GM15510 (cell line): Measurements from ENCODE around the gene PCNP.

Experiments
- POLR2A ChIP-seq: IDR thresholded peaks from 3 replicates; pipeline ENCODE4 v1.6.1; 2011; ENCODE audit warnings: borderline replicate concordance; ENCODE audit not compliant: insufficient read length; ENCODE audit errors: extremely low read depth

PCNP gene

DNA sequence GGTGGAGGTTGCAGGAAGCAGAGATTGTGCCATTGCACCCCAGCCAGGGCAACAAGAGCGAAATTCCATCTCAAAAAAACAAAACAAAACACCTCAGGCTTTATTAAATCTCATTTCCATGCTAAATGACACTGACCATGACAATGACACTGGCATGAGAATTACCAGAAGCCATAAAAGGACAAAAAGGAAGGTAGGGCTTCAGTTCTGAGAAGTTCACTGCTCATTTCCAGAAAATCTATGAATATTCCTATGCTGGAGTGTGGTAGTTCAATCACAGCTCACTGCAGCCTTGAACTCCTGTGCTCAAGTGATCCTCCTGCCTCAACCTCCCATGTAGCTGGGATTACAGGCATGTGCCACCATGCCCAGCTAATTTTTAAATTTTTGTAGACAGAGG lies 44.7 kb downstream of the PCNP start:
- TF ChIP-seq POLR2A = no peak

DNA sequence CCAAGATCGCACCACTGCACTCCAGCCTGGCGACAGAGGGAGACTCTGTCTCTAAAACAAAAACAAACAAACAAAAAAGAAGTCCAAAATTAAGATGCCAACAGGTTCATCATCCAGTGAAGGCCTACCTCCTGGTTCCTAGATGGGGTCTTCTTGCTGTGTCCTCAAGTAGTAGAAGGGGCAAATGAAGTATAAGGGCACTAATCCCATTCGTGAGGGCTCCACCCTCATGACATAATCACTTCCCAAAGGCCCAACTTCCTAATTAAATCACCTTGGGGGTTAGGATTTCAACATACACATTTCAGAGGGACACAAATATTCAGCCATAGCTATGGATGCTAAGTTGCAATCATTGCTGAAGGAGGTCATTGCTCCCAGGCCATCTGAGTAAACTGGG lies 45.8 kb downstream of the PCNP start:
- no peak for TF ChIP-seq POLR2A

DNA sequence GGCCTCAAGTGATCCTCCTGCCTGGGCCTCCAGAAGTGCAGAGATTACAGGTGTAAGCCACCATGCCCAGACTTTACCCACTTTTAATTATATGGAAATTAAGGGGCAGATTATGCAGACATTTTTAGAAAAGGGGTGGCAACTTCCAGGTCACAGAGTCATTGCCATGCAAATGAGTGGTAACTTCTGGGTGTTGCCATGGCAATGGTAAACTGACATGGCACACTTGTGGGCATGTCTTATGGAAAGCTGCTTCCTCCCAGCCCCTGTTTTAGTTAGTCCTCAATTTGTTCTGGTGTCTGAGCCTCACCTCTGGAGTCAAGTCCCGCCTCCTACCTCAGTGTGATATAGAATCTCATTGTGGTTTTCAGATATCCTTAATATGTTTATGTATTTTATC lies 49.7 kb downstream of the PCNP start:
- no peak for TF ChIP-seq POLR2A

DNA sequence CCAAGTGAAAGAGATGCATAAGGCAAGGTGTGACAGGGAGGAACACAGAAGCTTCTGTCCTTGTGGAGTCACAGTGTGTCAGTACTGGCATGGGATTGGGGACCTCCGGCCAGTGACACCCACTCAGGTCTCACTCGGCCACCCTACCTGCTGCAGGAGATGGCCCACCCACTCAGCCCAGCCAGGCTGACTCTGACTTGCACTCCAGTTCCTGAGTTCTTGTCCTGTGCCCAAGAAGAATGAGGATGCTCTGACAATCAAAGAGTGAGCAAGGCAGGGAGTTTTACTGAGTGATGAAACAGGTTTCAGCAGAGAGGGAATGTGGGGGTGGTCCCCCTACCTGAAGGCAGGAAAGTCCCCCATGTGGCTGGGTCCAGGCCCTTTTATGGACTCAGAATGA lies 50.9 kb downstream of the PCNP start:
- no peak for TF ChIP-seq POLR2A

DNA sequence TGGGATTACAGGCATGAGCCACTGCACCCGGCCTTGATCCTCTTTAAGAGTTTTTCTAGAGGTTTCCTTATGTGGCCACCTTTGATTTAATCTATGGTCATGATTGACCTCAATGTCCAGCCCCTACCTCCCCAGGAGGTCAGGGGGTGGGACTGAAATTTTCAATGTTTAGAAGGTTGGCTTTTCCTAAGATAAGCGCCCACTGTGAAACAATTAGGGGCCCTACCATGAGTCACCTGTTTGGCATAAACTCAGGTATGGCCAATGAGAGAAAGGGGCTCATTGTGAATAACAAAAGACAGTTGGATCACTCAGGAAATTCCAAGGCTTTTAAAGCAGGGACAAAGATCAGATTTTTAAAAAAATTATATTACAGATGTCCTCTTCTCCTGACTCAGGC lies 51.9 kb downstream of the PCNP start:
- no peak for TF ChIP-seq POLR2A

DNA sequence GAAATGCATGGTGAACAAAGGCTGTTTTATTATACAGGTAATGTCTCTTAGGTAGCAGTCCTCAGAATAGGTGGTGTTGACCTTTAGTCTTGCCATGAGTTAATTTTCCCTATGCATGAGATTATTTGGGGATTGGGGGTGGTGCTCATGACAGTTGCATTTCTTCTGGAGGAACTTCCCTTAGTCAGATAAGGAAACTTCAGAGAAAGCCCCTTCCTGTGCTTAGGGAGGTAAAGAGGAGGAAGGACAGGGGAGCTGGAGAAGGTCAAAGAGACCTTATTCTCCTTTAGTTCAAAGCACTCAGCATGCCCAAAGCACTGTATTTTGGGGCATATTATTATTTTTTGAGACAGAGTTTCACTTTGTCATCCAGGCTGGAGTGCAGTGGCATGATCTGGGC lies 55.2 kb downstream of the PCNP start:
- no peak for TF ChIP-seq POLR2A

DNA sequence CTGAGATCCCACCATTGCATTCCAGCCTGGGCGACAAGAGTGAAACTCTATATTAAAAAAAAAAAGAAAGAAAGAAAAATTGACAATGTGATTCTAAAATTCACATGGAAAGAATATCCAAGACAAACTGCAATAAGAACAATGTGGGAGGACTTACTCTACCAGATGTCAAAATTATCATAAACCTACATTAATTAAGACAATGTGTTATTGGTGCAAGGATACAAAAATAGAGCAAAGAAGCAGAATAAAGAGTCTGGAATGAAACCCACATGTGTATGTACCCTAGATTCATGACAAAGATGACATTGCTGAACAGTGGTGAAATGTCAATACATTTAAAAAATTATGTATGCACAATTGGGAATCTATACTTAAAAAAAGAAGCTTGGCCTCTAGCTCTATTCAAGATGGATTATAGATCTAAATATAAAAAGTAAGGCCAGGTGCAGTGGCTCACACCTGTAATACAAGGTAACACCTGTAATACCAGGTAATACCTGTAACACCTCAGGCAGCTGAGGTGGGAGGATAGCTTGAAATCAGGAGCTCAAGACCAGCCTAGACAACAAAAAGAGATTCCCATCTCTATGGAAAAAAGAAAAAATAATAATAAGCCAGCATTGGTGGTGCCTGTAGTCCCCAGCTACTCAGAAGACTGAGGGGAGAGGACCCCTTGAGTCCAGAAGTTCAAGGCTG lies 57.3 kb downstream of the PCNP start:
- TF ChIP-seq POLR2A = no peak

DNA sequence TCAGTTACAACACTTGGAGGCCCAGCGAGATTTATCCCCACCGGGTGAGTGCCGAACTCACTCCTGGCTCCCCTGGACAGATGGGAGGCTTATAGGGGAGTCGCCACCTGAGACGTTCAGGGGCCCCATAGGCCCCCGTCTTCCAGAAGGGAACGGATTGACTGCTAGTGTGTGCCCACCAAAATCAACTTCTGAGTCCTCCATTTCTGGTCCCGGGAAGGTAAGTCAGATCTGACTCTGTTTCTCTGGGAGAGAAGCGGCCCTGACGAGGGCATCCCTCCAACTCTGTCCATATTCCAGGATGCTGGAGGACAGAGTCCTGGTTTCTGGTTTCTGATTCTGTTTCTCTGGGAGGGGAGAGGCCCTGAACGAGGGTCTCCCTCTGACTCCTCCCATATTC lies 58.6 kb downstream of the PCNP start:
- no peak for TF ChIP-seq POLR2A

DNA sequence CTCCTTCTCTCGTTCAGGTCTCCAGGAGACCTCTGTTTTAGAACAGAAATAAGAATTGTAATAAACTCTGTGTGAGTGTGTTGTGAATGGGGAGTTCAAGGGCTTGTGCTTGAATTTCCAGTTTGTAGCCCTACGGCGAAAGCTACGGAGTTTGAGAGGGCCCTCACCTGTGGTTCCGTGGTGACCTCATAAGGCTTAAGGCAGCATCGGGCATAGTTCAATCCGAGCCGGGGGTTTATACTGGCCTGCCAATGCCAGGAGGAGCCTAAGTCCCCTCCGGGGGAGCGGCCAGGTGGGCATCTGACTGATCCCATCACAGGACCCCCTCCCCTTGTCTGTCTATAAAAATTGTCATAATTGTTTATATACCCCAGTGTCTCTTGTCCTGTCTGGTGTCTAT lies 59.2 kb downstream of the PCNP start:
- TF ChIP-seq POLR2A = no peak

DNA sequence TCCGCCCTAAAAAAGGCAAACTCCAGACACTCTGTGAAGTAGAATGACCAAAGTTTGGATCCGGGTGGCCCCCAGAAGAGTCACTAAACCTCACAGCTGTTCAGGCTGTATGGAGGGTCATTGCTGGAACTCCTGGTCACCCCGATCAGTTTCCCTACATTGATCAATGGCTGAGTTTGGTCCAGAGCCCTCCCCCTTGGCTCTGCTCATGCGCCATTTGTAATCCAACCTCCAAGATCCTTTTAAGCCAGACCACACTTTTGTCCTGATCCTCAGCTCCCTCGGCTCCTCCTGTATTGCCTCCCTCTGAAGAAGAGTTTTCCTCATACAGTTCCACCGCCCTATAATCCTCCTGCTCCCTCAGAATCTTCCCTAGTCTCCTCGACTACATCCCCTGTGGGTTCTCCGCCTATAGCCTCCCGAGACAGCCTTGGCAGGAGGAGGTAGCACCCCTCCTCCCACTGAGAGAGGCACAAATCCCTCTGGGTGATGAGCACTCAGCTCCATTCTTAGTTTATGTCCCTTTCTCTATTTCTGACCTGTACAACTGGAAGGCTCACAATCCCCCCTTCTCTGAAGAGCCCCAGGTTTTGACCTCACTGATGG lies 60.7 kb downstream of the PCNP start:
- no peak for TF ChIP-seq POLR2A

DNA sequence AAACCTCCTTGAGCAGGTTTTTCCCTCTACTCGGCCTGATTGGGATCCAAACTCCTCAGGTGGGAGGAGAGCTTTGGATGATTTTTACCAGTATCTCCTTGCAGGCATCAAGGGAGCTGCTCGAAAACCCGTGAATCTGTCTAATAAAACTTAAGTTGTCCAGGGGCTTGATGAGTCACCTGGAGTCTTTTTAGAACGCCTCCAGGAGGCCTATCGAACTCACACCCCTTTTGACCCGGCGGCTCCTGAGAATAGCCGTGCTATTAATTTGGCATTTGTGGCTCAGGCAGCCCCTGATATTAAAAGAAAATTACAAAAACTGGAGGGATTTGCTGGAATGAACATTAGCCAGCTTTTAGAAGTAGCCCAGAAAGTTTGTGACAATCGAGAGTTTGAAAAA lies 61.4 kb downstream of the PCNP start:
- TF ChIP-seq POLR2A = no peak

DNA sequence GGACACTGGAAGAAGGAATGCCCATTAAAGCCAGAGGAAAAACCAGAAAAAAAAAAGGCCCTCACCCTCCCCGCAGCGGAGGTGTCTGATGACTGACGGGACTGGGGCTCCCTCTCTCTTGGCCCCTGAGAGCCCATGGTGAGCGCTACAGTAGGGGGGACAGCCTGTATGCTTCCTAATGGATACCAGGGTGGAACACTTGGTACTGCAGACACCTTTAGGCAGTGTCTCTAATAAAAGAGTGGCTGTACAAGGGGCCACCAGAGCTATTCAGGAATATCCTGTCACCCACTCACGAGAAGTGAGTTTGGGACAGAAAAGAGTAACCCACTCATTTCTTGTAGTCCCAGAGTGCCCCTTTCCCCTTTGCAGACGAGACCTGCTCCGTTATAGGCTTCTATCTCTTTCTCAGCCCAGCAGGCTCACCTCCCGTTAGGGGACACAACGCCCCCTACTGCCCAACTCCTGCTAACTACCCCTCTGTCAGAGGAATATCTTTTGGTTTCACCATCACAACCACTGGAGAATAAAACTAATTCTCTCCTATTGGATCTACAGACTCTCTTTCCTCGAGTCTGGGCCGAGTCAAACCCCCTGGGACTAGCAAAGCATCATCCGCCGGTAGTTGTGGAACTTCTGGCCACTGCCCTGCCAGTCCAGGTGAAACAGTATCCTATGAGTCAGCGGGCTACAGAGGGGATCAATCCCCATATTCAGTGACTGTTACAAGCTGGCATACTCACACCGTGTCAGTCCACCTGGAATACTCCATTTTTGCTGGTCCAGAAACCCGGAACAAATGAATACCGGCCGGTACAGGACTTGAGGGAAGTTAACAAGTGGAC lies 62.2 kb downstream of the PCNP start:
- TF ChIP-seq POLR2A = no peak

DNA sequence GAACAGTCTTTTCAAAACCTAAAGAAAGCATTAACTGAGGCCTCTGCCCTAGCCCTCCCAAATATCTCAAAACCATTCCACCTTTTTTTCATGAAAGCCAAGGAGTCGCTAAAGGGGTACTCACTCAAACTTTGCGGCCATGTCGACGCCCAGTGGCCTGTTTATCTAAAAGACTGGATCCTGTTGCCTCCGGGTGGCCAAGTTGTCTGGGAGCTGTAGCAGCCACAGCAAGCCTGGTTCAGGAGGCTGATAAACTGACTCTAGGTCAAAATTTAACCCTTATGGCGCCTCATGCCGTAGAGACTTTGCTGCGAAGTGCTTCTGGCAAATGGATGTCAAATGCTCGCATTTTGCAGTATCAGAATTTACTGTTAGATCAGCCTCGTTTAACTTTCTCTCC lies 63.5 kb downstream of the PCNP start:
- TF ChIP-seq POLR2A = no peak

DNA sequence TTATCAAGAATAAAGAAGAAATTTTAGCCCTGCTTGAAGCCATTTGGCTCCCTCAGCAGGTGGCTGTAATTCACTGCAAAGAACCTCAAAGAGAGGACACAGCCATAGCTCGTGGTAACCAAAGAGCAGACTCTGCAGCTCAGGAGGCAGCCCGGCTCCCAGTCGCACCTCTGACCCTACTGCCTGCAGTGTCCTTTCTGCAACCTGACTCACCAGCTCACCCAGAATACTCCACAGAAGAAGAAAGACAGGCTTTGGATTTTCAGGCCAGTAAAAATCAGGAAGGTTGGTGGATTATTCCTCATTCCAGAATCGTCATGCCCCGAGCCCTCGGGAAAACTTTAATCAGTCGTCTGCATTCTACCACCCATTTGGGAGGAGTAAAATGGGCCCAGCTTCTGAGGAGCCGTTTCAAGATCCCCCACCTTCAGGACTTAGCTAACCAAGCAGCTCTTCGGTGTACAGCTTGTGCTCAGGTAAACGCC lies 64.3 kb downstream of the PCNP start:
- TF ChIP-seq POLR2A = no peak

DNA sequence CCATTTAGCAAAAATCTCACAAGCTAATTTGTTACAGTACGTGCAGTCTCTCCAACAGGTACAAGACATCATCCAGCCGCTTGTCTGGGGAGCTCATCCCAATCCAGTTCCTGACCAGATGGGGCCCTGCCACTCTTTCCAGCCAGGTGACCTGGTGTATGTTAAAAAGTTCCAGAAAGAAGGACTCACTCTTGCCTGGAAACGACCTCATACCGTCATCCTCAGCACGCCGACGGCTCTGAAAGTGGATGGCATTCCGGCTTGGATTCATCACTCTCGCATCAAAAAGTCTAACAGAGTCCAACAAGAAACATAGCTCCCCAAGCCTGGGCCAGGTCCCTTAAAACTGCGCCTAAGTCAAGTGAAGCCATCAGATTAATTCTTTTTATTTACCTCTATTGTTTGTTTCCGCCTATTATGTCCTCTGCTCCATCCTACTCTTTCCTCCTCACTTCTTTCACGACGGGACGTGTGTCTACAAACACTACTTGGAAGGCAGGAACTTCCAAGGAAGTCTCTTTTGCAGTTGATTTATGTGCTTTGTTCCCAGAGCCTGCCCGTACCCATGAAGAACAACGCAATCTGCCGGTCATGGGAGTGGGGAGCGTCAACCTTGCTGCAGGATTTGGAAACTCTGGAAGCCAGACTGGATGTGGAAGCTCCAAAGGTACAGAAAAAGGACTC lies 65.4 kb downstream of the PCNP start:
- no peak for TF ChIP-seq POLR2A
